ENCODE results near the gene NFASC.

NFASC gene

DNA sequence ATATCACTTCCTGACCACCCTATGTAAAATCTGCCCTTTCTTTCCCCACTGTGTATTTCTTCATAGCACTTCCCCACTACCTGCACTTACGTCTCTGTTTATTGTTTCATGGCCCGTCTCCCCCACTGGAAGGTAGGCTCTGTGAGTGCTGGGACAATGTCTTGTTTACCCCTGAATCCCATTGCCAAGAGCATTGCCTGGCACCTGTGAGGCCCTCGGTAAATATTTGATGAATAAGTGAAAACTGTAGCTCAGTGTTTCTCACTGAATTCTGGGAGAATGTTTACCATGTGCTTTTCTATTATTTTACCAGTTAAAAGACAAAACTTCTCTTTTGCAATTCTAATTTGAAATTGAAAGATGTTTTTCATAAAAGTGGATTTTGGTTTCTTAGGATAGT lies 11.8 kb downstream of the NFASC start:
- Histone ChIP-seq H2AFZ (ENCODE audit: low read depth, low read length, severe bottlenecking) (no peak overlapping the region), H3F3A (ENCODE audit: insufficient read depth) (no peaks in the 10 kb centered on the region), H3K9me2 (replicated peaks; ENCODE audit: insufficient read depth, low read length) (no peaks in the 10 kb centered on the region), H3K9ac (ENCODE audit: low read length) (no peak overlapping the region), H3K9me3 (ENCODE audit: insufficient read depth, low read length) (no peaks in the 10 kb centered on the region), H3K79me2 (ENCODE audit: insufficient read depth, low read length) (no peaks in the 10 kb centered on the region), H3K4me3 (ENCODE audit: insufficient read depth, low read length, poor library complexity, severe bottlenecking) (no peak overlapping the region), H3K36me3 (ENCODE audit: low read length) (no peaks in the 10 kb centered on the region), H3K27ac (ENCODE audit: low read depth, low read length) (no peak overlapping the region), H3K27me3 (ENCODE audit: low read length) (no peaks in the 10 kb centered on the region), H4K20me1 (ENCODE audit: low read depth, low read length) (no peaks in the 10 kb centered on the region), H3K4me2 (ENCODE audit: low read depth, low read length, poor library complexity, severe bottlenecking) (no peak overlapping the region)
- TF ChIP-seq EZH2phosphoT487 (conservative IDR thresholded peaks at IDR 0.05; ENCODE audit: low read length) = no peak
- TF ChIP-seq, protein P1, sequence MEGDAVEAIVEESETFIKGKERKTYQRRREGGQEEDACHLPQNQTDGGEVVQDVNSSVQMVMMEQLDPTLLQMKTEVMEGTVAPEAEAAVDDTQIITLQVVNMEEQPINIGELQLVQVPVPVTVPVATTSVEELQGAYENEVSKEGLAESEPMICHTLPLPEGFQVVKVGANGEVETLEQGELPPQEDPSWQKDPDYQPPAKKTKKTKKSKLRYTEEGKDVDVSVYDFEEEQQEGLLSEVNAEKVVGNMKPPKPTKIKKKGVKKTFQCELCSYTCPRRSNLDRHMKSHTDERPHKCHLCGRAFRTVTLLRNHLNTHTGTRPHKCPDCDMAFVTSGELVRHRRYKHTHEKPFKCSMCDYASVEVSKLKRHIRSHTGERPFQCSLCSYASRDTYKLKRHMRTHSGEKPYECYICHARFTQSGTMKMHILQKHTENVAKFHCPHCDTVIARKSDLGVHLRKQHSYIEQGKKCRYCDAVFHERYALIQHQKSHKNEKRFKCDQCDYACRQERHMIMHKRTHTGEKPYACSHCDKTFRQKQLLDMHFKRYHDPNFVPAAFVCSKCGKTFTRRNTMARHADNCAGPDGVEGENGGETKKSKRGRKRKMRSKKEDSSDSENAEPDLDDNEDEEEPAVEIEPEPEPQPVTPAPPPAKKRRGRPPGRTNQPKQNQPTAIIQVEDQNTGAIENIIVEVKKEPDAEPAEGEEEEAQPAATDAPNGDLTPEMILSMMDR (IDR thresholded peaks at IDR 0.05; ENCODE audit: insufficient read depth, low read length, poor library complexity, severe bottlenecking) = no peak

DNA sequence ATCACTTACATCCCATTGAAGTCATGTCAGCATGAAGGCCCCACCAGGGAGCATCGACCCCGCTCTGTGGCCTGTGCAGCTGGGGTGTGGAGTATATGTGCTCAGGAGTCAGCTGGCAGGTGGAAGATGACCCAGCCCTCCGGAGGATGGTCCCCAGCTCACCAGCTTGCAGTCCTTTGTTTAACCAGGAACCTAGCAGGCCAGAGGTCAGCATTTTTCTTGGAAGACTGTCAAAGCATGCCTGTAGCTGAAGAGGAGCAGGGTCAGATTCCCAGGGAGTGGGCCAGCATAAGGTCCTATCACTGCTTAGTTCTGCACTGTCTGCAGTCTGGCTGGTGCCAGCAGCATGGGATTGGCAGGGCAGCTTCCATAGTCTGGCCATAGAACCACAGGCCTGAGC lies 12.7 kb downstream of the NFASC start:
- Histone ChIP-seq H3K27me3 (ENCODE audit: low read length) (no peaks in the 10 kb centered on the region), H3K36me3 (ENCODE audit: low read length) (no peaks in the 10 kb centered on the region), H3F3A (ENCODE audit: insufficient read depth) (no peaks in the 10 kb centered on the region), H3K79me2 (ENCODE audit: insufficient read depth, low read length) (no peaks in the 10 kb centered on the region), H2AFZ (ENCODE audit: low read depth, low read length, severe bottlenecking) (no peak overlapping the region), H3K27ac (ENCODE audit: low read depth, low read length) (no peak overlapping the region), H4K20me1 (ENCODE audit: low read depth, low read length) (no peaks in the 10 kb centered on the region), H3K9ac (ENCODE audit: low read length) (no peak overlapping the region), H3K4me2 (ENCODE audit: low read depth, low read length, poor library complexity, severe bottlenecking) (no peak overlapping the region), H3K4me3 (ENCODE audit: insufficient read depth, low read length, poor library complexity, severe bottlenecking) (no peak overlapping the region), H3K9me2 (replicated peaks; ENCODE audit: insufficient read depth, low read length) (no peaks in the 10 kb centered on the region), H3K9me3 (ENCODE audit: insufficient read depth, low read length) (no peaks in the 10 kb centered on the region)
- no peak for TF ChIP-seq EZH2phosphoT487 (conservative IDR thresholded peaks at IDR 0.05; ENCODE audit: low read length)
- TF ChIP-seq, protein P1 (IDR thresholded peaks at IDR 0.05; ENCODE audit: insufficient read depth, low read length, poor library complexity, severe bottlenecking) = no peak

DNA sequence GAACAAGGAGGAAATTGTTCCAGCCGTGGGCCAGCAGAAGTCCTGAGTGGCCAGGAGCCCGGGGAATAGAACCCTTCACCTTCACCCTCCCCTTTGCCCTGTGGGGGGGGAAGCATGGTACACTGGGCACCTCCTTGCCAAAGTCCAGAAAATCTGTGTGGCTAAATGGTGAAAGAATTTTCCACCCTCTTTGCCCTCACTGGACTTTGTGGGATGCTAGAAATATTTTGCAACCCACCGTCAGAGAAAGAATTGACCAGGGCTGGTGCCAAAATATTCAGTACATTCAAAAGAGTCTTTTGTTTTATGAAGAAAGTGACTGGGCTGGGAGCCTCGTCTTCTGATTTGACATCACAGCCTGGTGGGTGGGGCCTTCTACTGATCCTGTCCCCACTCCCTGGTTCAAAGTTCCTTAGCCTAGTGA lies 14.6 kb downstream of the NFASC start:
- TF ChIP-seq, protein P1 (IDR thresholded peaks at IDR 0.05; ENCODE audit: insufficient read depth, low read length, poor library complexity, severe bottlenecking) = no peak
- no peak for TF ChIP-seq EZH2phosphoT487 (conservative IDR thresholded peaks at IDR 0.05; ENCODE audit: low read length)
- Histone ChIP-seq H3K9me2 (replicated peaks; ENCODE audit: insufficient read depth, low read length) (no peaks in the 10 kb centered on the region), H3K36me3 (ENCODE audit: low read length) (no peaks in the 10 kb centered on the region), H4K20me1 (ENCODE audit: low read depth, low read length) (no peaks in the 10 kb centered on the region), H3K27me3 (ENCODE audit: low read length) (no peaks in the 10 kb centered on the region), H3K9me3 (ENCODE audit: insufficient read depth, low read length) (no peaks in the 10 kb centered on the region), H3K4me3 (ENCODE audit: insufficient read depth, low read length, poor library complexity, severe bottlenecking) (no peak overlapping the region), H3F3A (ENCODE audit: insufficient read depth) (no peaks in the 10 kb centered on the region), H3K79me2 (ENCODE audit: insufficient read depth, low read length) (no peaks in the 10 kb centered on the region), H3K27ac (ENCODE audit: low read depth, low read length) (no peak overlapping the region), H3K9ac (ENCODE audit: low read length) (no peak overlapping the region), H2AFZ (ENCODE audit: low read depth, low read length, severe bottlenecking) (no peak overlapping the region), H3K4me2 (ENCODE audit: low read depth, low read length, poor library complexity, severe bottlenecking) (no peak overlapping the region)

All from SU-DHL-6 (cell line).